ENCODE measurements around the gene ANKRD61.
"Not testable (repeated sequence)": the region's sequence is repeated elsewhere in the genome, so short reads cannot be mapped to it uniquely, and the experiment has no call there.

ANKRD61 gene

GRCh38 chr7:6030988-6031387 lies at the start of gene ANKRD61:
TSS of gene ANKRD61 (plus strand) at chr7:6031376. CDS start at chr7:6031376, 0 bp downstream.
- DNase-seq: no peak

DNA sequence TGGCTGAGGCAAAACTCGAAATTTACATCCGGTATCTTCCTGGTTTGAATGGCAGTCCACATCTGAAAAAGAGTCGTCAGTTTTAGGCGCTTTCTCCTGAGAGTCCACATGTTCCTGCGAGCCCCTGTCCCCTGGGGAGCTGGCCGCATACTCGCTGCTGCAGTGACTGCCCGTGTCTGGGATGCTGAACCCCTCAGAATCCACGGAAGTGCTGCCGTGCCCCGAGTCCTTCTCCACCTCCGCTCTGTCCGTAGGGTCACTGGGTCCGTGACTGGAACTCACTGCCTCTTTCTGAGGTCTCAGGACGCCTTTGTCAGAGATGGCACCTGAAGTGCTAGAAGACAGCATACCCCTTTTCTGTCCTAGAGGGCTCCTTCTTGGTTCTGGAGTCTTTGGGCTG lies 44.1 kb upstream of the ANKRD61 start:
- DNase-seq: not testable (repeated sequence)

- peak; percentile 61 for DNase-seq
These were observed 33.9 kb upstream of the ANKRD61 start for GRCh38 chr7:5997210-5997808.

- DNase-seq: no peak
These were observed 23.8 kb upstream of the ANKRD61 start for GRCh38 chr7:6007386-6007785.

DNA sequence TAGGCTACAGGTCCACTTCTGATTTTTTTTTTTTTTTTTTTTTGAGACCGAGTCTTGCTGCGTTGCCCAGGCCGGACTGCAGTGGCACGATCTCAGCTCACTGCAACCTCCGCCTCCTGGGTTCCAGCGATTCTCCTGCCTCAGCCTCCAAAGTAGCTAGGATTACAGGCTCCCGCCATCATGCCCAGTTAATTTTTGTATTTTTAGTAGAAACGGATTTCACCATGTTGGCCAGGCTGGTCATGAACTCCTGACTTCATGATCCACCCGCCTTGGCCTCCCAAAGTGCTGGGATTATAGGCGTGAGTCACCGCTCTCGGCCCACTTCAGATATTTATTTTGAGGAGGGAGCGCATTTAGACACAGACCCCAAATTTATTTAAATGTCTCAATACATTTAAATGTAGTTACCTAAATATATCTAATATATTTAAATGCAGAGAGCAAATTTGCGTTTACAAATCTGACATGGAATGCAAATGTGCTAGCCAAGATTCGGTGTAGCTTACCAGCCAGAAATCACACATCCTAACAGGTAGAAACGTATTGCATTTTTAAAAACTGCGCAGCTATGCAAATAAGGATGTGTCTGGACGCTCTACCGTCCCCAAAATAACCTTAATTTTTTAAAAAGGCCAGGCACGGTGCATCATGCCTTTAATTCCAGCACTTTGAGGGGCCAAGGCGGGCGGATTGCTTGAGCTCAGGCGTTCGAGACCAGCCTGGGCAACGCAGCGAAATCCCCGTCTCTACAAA lies 23.2 kb upstream of the ANKRD61 start:
- DNase-seq: not testable (repeated sequence)

- peak; percentile 98 for DNase-seq
These were observed 22.2 kb upstream of the ANKRD61 start, which contains the start of the genes AIMP2 and PMS2 for GRCh38 chr7:6008668-6009611. TSS of gene AIMP2 (plus strand) at chr7:6009272. CDS start at chr7:6009364, 92 bp downstream. TSS of gene PMS2 (minus strand) at chr7:6009049. CDS start at chr7:6009019, 30 bp downstream.

- not testable (repeated sequence) for DNase-seq
These were observed 20.8 kb upstream of the ANKRD61 start for GRCh38 chr7:6010370-6010769.

DNA sequence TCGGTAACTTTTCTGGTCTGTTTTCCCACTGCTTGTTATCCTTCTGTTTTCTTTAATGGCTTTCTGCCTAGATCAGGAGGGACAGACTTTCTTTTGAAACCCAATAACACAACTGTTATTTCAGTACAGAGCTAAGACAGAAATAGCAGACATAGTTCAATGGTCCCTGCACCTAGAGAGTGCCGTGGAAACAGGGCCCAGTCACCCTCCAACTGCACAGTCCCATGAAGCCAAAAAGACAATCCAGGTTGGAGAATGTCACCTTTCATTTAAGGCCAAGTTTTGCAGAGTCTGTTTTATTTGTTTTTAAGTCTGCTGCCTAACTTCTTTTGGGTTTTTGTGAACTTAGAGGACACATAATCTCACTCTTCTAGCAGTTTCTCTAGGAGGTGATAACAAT lies 19.6 kb upstream of the ANKRD61 start:
- no peak for DNase-seq

DNA sequence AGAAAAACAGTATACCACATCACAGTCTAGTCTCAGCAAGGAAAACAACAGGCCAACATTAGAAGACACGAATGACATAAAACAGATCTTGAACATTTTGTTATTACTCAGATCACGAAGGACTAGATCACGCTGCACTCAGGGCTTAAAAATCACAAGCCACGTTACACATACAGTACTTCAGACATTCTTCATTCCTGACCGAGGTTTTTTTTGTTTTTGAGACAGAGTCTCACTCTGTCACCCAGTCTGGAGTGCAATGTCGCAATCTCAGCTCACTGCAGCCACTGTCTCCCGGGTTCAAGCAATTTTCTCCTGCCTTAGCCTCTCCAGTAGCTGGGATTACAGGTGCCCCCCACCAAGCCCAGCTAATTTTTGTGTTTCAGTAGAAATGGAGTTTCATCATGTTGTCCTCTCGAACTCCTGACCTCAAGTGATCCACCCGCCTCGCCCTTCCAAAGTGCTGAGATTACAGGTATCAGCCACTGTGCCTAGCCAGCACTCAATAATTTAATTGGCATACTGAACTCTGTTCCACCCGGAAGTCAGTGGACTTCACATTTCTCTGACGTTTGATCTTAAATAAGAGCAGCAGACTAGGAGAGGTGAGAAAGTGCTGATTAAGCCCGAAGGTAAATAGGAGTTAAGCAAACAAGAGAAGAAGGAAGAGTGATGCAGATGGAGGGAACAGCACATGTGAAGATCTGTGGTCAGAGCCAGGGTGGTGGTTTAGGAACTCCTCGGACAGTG lies 18.6 kb upstream of the ANKRD61 start:
- peak; percentile 9 for DNase-seq

GRCh38 chr7:6015917-6016652 lies 15.1 kb upstream of the ANKRD61 start:
- DNase-seq: peak; percentile 93

DNA sequence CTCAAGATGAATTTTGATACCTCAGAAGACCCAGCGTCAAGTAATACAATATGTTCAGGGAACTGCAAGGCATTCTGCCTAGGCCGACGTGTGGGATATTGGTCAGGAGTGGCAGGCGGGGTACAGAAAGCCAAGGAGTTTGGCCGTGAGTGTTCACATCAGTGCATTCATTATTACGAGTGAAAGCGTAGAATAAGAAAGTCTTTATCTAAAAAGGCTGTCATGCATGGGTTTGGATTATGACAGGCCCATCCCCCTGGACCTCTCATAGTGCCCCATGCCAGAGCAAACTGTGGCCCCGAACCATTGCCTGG lies 14.6 kb upstream of the ANKRD61 start:
- no peak for DNase-seq

- DNase-seq: no peak
These were observed 10.5 kb upstream of the ANKRD61 start for GRCh38 chr7:6020371-6021286.

DNA sequence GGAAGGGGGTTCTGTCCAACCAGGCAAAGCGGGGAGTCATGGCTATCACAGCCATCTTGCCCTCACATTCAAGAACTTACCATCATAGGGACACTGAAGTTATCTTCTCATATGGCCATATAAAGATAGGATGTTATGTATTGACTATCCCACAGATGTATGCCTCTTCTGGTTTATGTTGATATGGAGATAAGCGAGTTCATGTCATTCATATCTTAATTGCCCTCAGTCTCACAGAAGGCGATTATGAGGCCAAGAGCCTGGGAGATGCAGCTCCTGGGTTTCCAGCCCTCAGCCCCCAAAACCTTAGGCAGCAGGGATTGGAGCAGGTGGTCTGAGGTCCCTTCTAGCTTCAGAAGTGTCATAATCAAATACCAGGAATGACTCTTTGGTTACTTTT lies 8.5 kb upstream of the ANKRD61 start:
- no peak for DNase-seq

DNA sequence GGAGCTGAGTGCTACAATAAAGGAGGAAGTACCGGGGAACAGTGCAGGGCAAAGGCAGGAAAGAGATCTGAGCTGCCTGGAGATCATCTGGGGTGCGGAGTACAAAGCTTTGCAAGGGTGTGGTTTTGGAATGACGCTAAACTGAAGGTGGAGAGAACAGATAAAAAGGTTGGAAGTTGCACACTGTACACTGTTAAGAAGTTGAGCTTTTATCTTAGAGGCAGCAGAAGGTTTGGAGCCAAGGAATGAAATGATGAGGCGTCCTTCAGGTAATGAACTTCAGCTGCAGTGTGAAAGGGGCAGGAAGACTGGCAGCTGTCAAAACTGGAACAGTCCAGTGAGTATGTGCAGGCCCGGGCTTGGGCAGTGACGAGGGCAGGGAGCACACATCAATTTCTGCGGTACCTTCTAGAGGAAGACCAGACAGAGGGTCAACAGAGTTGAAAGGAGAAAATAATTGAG lies 7.2 kb upstream of the ANKRD61 start:
- no peak for DNase-seq

DNA sequence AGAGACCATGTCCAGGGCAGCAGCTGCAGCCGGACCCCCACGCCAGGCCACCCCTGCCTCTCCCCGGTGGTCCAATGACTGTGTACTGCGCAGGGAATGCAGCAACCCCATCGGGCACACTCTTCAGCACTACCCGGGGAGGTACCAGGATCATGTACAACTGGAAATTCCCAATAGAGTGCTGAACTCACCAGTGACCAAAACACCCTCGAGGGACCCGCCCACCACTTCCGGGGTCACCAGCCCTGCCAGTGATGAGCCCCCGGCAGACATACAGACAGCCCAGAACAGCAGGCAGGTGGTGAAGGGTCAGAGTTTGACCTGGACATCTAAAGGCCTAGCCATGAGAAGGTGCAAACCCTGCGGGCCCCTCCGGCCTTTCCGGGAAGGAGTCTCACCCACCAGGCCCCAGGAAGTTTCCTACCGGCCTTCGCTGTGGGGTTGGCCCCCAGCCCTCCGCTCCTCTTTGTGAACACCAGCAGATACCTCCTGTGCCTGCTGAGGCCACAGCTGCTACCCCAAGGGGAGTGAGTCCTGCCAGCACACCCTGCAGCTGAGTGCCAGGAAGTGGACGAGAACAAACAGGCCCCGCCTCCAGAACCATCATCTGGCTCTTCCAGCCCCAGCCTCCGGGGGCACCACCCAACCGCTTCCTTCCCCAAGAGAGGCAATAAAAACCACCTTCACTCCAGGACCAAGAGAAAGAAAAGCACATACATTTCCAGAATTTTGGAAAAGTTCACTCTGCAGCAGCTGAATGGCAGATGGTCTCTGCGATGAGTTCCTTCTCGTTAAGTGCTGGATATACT lies 5.0 kb upstream of the ANKRD61 start:
- peak; percentile 6 for DNase-seq

DNA sequence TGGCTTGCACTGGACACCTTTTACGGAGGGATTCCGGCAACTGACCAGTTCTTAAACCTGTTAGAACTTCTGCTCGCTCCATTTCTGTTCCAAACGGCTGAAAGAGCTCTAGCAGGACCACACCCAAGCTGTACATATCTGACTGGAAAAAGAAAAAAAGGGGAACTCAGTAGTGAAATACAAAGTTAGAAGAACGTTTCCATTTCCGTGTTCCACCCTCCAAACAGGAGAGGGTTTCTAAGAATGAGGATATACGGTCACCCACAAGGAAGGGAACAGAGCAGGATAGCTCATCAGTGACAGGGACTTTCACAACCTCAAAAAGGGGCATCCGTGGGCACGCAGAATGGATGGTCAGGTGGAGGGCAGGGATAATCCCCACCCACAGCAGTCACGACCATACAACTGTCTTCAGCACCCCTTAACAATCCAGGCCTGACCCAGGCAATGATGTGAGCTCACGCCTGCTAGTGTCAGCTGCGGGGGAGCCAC lies 4.3 kb upstream of the ANKRD61 start:
- no peak for DNase-seq

DNA sequence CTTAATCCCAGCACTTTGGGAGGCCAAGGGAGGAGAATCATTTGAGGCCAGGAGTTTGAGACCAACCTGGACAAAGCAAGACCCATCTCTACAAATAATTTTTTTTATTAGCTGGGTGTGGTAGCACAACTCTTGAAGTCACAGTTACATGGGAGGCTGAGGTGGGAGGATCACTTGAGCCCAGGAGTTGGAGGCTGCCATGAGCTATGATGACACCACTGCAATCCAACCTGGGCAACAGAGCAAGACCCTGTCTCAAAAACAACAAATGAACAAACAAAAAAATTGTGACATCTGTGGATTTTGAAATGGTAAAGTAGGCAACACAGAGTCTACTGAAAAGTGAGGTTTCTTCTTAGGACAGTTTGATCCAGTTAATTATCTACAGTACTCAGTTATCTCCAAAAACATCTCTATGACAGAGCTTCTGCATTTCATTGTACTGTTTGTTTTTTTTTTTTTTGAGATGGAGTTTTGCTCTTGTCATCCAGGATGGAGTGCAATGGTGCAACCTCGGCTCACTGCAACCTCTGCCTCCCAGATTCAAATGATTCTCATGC lies 3.3 kb upstream of the ANKRD61 start:
- DNase-seq: no peak

GRCh38 chr7:6028563-6028962 lies 2.6 kb upstream of the ANKRD61 start:
- DNase-seq: no peak

DNA sequence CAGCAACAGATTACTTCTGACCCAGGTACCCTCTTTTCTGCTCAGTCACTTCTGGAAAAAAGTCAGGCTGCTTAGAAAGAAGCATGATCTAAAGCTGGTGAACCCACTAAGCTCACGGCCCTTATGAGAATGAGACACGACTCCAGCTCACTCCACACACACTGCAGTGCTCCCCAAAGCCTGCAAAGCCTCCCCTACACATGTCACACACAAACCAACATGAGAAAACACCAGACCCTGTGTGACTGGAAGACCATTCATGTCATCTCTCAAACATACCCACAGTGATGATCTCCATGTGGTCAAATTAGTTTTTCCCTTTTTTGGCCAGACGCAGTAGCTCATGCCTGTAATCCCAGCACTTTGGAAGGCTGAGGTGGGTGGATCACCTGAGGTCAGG lies 391 bp downstream of the ANKRD61 start:
- no peak for DNase-seq

Data from fibroblast of skin of right quadriceps (primary cell).